Activated T-helper 17 cell treated with anti-CD3 and anti-CD28 coated beads, Interleukin-2, amount 50 U/mL, for 72 hours (primary cell): ENCODE data around the gene PIH1D1. TPM values are rescaled to one million over a fixed set of nuclear protein-coding genes. Genes with fewer than 3 reads are reported as not detected.
A peak's percentile ranks its signal among the peaks of the same experiment; 100 is the strongest.
"Not testable (repeated sequence)": the region's sequence is repeated elsewhere in the genome, so short reads cannot be mapped to it uniquely, and the experiment has no call there.

Source experiments
- ATAC-seq: fragments of 150-1000 bp; cut with Tn5 transposase; replicated peaks from 2 replicates; pipeline ENCODE4 v1.10.0; 2021; ENCODE audit warnings: mild to moderate bottlenecking, moderate library complexity
- H3K27ac Mint-ChIP-seq: one replicate; pipeline ENCODE4 v1.8.0; 2022; ENCODE audit warnings: mixed read lengths
- H3K27me3 Mint-ChIP-seq: one replicate; pipeline ENCODE4 v1.8.0; 2022; ENCODE audit warnings: mixed read lengths
- H3K36me3 Mint-ChIP-seq: one replicate; pipeline ENCODE4 v1.8.0; 2022; ENCODE audit warnings: low read depth, mild to moderate bottlenecking, mixed read lengths
- H3K4me1 Mint-ChIP-seq: one replicate; pipeline ENCODE4 v1.8.0; 2022; ENCODE audit warnings: mixed read lengths
- H3K4me3 Mint-ChIP-seq: one replicate; pipeline ENCODE4 v1.8.0; 2022; ENCODE audit warnings: mild to moderate bottlenecking, mixed read lengths
- H3K9me3 Mint-ChIP-seq: one replicate; pipeline ENCODE4 v1.8.0; 2022; ENCODE audit warnings: mixed read lengths
- total RNA-seq, 2 donors: library from RNA; stranded (reverse); gene quantifications; one replicate each; pipeline ENCODE4 v1.2.3, GENCODE V29; 2022

The PIH1D1 gene
- total RNA-seq, 2 donors from 2014 or later: 183 to 194 TPM

DNA sequence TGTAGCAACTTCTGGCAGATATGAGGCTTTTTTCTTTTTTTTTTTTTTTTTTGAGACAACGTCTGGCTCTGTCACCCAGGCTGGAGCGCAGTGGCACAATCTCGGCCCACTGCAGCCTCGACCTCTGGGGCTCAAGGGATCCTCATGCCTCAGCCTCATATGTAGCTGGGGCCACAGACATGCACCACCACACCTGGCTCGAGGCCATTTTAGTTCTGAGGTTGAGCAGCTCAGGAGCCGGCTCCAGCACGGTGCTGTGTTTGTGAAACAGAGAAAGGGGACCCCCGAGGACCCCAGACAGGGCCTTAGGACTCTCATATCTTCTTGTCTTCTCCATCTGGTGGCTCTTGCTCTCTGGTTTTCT is 19.0 kb upstream of the PIH1D1 start:
- Mint-ChIP-seq H3K4me3 (peak overlapping the region; percentile 85), H3K9me3 (no peaks in the 10 kb centered on the region), H3K27me3 (no peaks in the 10 kb centered on the region), H3K27ac (peak overlapping the region; percentile 97), H3K4me1 (peaks cover 12% of the 10 kb centered on the region), H3K36me3 (peaks cover 20% of the 10 kb centered on the region)
- no peak for ATAC-seq

- Mint-ChIP-seq H3K4me1 (peaks cover 8% of the 10 kb centered on the region), H3K27me3 (no peaks in the 10 kb centered on the region), H3K9me3 (no peaks in the 10 kb centered on the region), H3K36me3 (peaks cover 14% of the 10 kb centered on the region), H3K4me3 (peak overlapping the region; percentile 85), H3K27ac (peak overlapping the region; percentile 97)
- ATAC-seq: peak; percentile 74
These were observed 18.4 kb upstream of the PIH1D1 start for GRCh38 chr19:49469828-49470614.

DNA sequence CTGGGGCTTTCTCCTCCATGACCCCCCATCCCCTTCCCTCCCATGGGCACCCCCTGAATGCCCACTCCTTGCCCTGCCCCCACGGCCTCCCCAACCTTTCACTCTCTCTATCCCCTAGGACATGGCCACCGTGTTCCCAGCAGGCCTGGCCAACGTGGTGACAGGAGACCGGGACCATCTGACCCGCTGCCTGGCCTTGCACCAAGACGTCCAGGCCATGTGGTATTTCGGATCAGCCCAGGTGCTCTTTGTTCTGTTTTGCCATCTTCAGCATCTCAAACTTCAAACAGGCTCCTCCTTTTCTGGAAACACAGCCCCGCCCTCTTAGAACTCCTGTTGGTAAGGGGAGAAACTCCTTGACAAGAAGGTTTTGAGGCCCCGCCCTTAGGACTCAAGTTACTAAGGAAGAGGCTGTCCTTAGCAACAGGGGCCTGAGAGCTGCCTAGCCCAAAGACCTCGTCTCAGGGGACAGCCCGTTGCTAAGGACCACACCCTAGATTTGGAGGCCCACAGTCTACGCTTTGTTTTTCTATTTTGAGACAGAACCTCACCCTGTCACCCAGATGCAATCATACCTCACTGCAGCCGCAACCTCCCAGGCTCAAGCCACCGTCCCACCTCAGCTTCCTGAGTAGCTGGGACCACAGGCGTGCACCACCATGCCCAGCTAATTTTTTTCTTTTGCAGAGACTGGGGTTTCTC is 17.3 kb upstream of the PIH1D1 start:
- ATAC-seq: peak; percentile 80
- H3K36me3 Mint-ChIP-seq: peaks cover 14% of the 10 kb centered on the region
- peak overlapping the region; percentile 97 for H3K27ac Mint-ChIP-seq
- H3K9me3 Mint-ChIP-seq: no peaks in the 10 kb centered on the region
- H3K4me3 Mint-ChIP-seq: peak overlapping the region; percentile 85
- no peaks in the 10 kb centered on the region for H3K27me3 Mint-ChIP-seq
- H3K4me1 Mint-ChIP-seq: peaks cover 7% of the 10 kb centered on the region

DNA sequence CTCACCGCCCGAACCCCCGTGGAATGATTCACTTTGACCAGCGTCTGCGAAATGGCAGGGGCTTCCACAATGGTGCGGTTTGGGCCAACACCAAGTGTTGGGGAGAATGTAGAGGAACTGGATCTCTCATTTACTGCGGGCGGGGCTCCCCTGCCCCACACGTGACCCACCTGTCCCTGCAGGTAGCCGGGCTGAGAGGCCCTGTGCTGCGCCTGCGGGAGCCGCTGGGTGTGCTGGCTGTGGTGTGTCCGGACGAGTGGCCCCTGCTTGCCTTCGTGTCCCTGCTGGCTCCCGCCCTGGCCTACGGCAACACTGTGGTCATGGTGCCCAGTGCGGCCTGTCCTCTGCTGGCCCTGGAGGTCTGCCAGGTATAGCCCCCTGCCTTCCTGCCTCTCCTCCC is 16.6 kb upstream of the PIH1D1 start:
- Mint-ChIP-seq H3K27ac (peak overlapping the region; percentile 97), H3K36me3 (peaks cover 14% of the 10 kb centered on the region), H3K9me3 (no peaks in the 10 kb centered on the region), H3K4me3 (peak overlapping the region; percentile 85), H3K27me3 (no peaks in the 10 kb centered on the region), H3K4me1 (peaks cover 7% of the 10 kb centered on the region)
- no peak for ATAC-seq

GRCh38 chr19:49465371-49465770 is 13.8 kb upstream of the PIH1D1 start:
- Mint-ChIP-seq H3K27ac (peak overlapping the region; percentile 54), H3K36me3 (peaks cover 14% of the 10 kb centered on the region), H3K27me3 (no peaks in the 10 kb centered on the region), H3K4me1 (peaks cover 7% of the 10 kb centered on the region), H3K9me3 (no peaks in the 10 kb centered on the region), H3K4me3 (no peak overlapping the region)
- no peak for ATAC-seq

DNA sequence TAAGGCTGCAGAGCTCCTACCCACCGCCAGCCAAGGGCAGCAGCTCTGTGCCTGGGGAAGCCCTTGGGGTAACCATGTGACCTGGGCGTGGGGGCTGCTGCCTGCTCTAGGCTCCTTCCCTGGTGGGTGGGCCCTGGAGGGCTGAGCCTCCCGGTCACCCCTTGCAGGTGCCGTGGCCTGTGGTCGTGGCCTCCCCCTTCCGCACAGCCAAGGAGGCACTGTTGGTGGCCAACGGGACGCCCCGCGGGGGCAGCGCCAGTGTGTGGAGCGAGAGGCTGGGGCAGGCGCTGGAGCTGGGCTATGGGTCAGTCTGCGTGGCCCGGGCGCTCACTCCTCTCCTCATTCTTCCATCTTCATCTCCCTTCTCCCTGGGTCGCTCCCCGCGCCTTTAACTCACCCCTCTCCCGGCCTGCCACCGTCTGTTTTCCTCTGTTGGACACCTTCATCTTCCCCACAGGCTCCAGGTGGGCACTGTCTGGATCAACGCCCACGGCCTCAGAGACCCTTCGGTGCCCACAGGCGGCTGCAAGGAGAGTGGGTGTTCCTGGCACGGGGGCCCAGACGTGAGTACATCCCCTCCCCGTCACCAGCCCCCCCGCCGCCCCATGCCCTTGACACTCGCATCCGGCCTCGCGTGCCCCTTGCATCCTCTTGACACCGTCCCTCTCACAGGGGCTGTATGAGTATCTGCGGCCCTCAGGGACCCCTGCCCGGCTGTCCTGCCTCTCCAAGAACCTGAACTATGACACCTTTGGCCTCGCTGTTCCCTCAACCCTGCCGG is 12.5 kb upstream of the PIH1D1 start:
- Mint-ChIP-seq H3K4me3 (no peak overlapping the region), H3K4me1 (peaks cover 7% of the 10 kb centered on the region), H3K9me3 (no peaks in the 10 kb centered on the region), H3K27ac (peak overlapping the region; percentile 54), H3K36me3 (peaks cover 12% of the 10 kb centered on the region), H3K27me3 (no peaks in the 10 kb centered on the region)
- no peak for ATAC-seq

DNA sequence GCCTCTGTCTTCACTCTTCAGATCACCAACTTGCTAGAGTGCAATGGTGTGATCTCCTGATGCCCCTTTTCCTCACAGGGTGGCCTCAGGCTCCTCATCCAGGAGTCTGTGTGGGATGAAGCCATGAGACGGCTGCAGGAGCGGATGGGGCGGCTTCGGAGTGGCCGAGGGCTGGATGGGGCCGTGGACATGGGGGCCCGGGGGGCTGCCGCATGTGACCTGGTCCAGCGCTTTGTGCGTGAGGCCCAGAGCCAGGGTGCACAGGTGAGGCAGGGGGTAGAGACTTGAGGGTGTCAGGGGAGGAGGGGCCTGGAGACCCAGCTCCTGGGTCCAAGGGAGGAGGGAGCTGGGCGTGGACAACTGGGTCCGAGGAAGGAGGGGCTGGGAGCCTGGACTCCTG is 10.9 kb upstream of the PIH1D1 start:
- no peak for ATAC-seq
- Mint-ChIP-seq H3K27ac (no peak overlapping the region), H3K4me3 (no peak overlapping the region), H3K27me3 (no peaks in the 10 kb centered on the region), H3K4me1 (no peaks in the 10 kb centered on the region), H3K9me3 (no peaks in the 10 kb centered on the region), H3K36me3 (peaks cover 5% of the 10 kb centered on the region)

- Mint-ChIP-seq H3K27me3 (no peaks in the 10 kb centered on the region), H3K4me1 (no peaks in the 10 kb centered on the region), H3K27ac (no peak overlapping the region), H3K9me3 (no peaks in the 10 kb centered on the region), H3K4me3 (no peak overlapping the region), H3K36me3 (peaks cover 5% of the 10 kb centered on the region)
- no peak for ATAC-seq
These were observed 10.0 kb upstream of the PIH1D1 start for GRCh38 chr19:49461656-49462055.

GRCh38 chr19:49461130-49461529 is 9.5 kb upstream of the PIH1D1 start:
- not testable (repeated sequence) for H3K36me3 Mint-ChIP-seq, H3K27me3 Mint-ChIP-seq, H3K4me1 Mint-ChIP-seq, H3K4me3 Mint-ChIP-seq, ATAC-seq, H3K9me3 Mint-ChIP-seq, H3K27ac Mint-ChIP-seq

- Mint-ChIP-seq H3K27me3 (no peaks in the 10 kb centered on the region), H3K36me3 (peaks cover 3% of the 10 kb centered on the region), H3K9me3 (no peaks in the 10 kb centered on the region), H3K4me3 (no peak overlapping the region), H3K27ac (peak overlapping the region; percentile 28), H3K4me1 (no peaks in the 10 kb centered on the region)
- ATAC-seq: no peak
These were observed 7.8 kb upstream of the PIH1D1 start for GRCh38 chr19:49459388-49459787.

- no peak for ATAC-seq
- Mint-ChIP-seq H3K27me3 (no peaks in the 10 kb centered on the region), H3K27ac (peak overlapping the region; percentile 85), H3K9me3 (no peaks in the 10 kb centered on the region), H3K36me3 (peaks cover 7% of the 10 kb centered on the region), H3K4me1 (no peaks in the 10 kb centered on the region), H3K4me3 (peak overlapping the region; percentile 58)
These were observed 6.9 kb upstream of the PIH1D1 start for GRCh38 chr19:49458567-49458903.

DNA sequence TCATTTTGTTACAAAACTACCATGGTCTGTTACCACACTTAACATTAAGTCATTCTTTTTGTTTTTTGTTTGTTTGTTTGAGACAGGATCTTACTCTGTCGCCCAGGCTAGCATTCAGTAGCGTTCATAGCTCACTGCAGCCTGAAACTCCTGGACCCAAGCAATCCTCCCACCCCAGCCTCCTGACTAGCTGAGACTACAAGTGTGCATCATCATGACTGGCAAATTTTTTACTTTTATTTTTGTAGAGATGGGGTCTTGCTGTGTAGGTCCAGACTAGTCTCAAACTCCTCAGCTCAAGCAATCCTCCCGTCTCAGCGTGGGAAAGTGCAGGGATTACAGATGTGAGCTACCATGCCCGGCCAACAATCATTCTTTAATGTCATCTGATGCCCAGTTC is 4.7 kb upstream of the PIH1D1 start:
- Mint-ChIP-seq H3K4me1 (no peaks in the 10 kb centered on the region), H3K9me3 (no peaks in the 10 kb centered on the region), H3K4me3 (no peak overlapping the region), H3K27me3 (no peaks in the 10 kb centered on the region), H3K27ac (peak overlapping the region; percentile 63), H3K36me3 (peaks cover 23% of the 10 kb centered on the region)
- no peak for ATAC-seq

DNA sequence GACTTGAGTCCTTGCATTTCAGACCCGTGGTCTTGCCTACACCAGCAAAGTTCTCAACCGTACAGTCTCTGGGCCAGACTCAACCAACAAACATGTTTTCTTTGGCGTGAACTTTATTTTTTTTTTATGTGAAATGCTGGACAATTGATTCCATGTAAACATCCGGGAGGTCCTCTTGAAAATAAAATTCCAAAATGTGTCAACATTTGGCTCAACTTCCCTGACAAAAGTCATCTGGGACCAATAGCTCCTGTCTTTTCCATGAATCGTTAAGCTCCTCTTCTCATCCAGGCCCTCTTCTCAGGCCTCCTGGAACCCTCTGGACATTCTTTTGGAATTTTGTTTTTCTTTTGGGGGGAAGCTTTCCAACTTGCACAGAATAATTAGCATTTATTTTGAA is 4.2 kb upstream of the PIH1D1 start:
- H3K27me3 Mint-ChIP-seq: no peaks in the 10 kb centered on the region
- peaks cover under 1% of the 10 kb centered on the region for H3K4me1 Mint-ChIP-seq
- no peaks in the 10 kb centered on the region for H3K9me3 Mint-ChIP-seq
- peaks cover 28% of the 10 kb centered on the region for H3K36me3 Mint-ChIP-seq
- ATAC-seq: no peak
- no peak overlapping the region for H3K4me3 Mint-ChIP-seq
- peak overlapping the region; percentile 63 for H3K27ac Mint-ChIP-seq

GRCh38 chr19:49453757-49454240 is 2.2 kb upstream of the PIH1D1 start:
- no peak for ATAC-seq
- Mint-ChIP-seq H3K4me3 (peak overlapping the region; percentile 99), H3K9me3 (no peaks in the 10 kb centered on the region), H3K27me3 (no peaks in the 10 kb centered on the region), H3K27ac (peak overlapping the region; percentile 99), H3K36me3 (peaks cover 48% of the 10 kb centered on the region), H3K4me1 (peaks cover 10% of the 10 kb centered on the region)
